Measurements from ENCODE around the gene TEX48.

DNA sequence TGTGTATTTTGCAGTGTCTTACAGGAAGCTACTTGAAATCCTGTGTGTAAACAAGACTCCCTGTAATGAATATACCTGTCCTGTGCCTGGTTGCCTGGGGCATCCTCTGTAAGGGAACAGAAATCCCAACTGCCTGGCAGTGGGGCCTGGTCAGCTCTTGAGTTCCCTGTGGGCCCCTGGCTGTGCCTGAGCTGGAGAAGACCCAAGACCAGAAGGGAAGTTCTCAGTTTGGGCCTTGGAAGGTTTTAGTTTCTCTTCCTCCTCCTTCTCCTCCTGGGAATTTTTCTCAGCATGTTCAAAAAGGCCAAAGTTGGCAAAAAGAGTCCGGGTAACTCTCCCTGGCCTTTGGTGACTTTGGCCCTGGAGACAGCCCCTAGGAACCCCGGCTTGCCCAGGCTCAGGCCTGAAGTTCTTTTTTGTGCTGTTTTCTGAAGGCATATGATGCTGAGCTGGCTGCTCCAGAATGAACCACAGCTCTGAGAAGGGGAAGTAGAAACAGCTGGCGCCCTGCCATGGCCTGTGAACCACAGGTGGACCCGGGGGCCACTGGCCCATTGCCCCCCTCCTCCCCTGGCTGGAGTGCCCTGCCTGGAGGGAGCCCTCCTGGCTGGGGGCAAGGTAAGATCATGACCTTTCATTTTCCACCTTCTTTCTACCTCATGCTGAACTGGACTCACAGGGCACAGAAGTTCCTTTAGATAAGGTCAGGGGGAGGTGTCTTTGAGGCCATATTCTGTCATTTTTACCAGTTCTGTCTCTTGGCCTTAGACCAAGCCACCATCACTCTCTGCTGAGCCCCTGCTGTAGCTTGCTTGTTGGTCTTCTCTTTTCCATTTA, 65.1 kb downstream of the TEX48 start:
- TF ChIP-seq GATA2 (IDR thresholded peaks at IDR 0.05; ENCODE audit: low read depth, low read length) (no peak), GATA3 (IDR thresholded peaks at IDR 0.05; ENCODE audit: low read depth, low read length) (no peak)
